Measurements from ENCODE around the gene GRIK1. TPM values are rescaled to one million over a fixed set of nuclear protein-coding genes. Genes with fewer than 3 reads are reported as not detected.

Gene GRIK1
- total RNA-seq, 4 donors from 2014 or later = 0.13 to 0.97 (median 0.38) TPM

DNA sequence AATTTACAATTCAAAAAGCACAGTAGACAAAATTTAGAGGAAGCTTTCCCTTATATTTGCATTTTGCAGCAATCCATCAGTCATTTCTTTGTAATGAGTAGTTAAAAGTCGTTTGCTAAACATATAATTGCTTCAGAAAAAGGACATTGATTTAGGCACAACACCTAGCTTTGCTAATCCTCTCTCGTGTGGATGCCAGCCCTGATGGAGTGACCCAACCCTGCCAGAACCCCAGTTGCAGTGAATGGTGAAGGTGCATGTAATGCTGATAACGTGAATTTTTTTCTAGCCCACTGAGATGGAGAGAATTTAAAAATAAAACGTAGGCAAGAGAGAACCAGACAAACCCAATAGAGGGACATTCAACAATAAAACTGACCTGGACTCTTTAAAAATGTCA is 263.4 kb downstream of the GRIK1 start:
- no peak for DNase-seq (ENCODE audit: low spot score in 2 of 2)
- Histone ChIP-seq H3K9me3 (no peaks in the 10 kb centered on the region), H3K4me3 (no peak overlapping the region), H3K4me1 (no peaks in the 10 kb centered on the region), H3K27ac (no peak overlapping the region), H3K27me3 (no peaks in the 10 kb centered on the region), H3K36me3 (no peaks in the 10 kb centered on the region)
- TF ChIP-seq, protein P1, sequence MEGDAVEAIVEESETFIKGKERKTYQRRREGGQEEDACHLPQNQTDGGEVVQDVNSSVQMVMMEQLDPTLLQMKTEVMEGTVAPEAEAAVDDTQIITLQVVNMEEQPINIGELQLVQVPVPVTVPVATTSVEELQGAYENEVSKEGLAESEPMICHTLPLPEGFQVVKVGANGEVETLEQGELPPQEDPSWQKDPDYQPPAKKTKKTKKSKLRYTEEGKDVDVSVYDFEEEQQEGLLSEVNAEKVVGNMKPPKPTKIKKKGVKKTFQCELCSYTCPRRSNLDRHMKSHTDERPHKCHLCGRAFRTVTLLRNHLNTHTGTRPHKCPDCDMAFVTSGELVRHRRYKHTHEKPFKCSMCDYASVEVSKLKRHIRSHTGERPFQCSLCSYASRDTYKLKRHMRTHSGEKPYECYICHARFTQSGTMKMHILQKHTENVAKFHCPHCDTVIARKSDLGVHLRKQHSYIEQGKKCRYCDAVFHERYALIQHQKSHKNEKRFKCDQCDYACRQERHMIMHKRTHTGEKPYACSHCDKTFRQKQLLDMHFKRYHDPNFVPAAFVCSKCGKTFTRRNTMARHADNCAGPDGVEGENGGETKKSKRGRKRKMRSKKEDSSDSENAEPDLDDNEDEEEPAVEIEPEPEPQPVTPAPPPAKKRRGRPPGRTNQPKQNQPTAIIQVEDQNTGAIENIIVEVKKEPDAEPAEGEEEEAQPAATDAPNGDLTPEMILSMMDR (IDR thresholded peaks at IDR 0.05) = no peak
- TF ChIP-seq POLR2AphosphoS5 (IDR thresholded peaks at IDR 0.05) (no peak), EP300 (IDR thresholded peaks at IDR 0.05) (no peak), POLR2A (IDR thresholded peaks at IDR 0.05) (no peak)
- WGBS = 61% methylated on average over 4 of the region's 4 CpGs

DNA sequence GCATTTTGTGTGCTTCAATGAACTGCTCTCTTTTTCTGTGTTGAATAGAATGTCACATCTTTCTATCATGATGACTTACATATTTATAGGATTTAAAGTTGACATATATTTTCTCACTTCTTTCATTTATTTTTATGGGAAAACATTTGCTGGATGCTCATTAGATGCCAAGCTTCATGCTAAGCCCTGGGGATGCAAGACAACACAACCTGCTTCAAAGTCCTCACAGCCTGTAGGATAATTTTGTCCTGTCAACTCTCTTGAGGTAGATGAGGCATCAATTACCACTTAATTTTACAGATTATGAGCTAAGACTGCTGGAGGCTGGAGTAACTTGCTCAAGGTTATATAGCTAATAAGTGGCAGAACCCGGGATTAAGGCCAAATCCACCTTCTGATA is 264.3 kb downstream of the GRIK1 start:
- no peaks in the 10 kb centered on the region for H3K27me3 ChIP-seq
- no peak for DNase-seq (ENCODE audit: low spot score in 2 of 2)
- no peak overlapping the region for H3K4me3 ChIP-seq
- H3K9me3 ChIP-seq = no peaks in the 10 kb centered on the region
- WGBS = 81% methylated on average over 1 of the region's 1 CpG
- TF ChIP-seq EP300 (IDR thresholded peaks at IDR 0.05) = no peak
- no peak for TF ChIP-seq POLR2AphosphoS5 (IDR thresholded peaks at IDR 0.05)
- TF ChIP-seq POLR2A (IDR thresholded peaks at IDR 0.05) = no peak
- TF ChIP-seq, protein P1 (IDR thresholded peaks at IDR 0.05) = no peak
- H3K27ac ChIP-seq = no peak overlapping the region
- H3K4me1 ChIP-seq = no peaks in the 10 kb centered on the region
- no peaks in the 10 kb centered on the region for H3K36me3 ChIP-seq

DNA sequence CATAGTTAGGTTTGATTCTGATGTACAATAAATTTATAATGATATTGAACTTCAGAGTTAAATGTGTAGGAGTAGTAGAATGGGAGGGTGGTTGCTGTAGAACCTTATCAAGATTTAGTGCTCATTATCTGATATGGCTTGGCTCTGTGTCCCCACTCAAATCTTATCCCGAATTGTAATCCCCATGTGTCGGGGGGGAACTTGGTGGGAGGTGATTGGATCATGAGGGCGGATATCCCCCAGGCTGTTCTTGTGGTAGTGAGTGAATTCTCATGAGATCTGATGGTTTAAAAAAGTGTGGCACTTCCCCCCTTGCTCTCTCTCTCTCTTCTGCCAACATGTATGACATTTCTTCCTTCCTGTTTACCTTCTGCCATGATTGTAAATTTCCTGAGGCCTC is 265.5 kb downstream of the GRIK1 start:
- no peaks in the 10 kb centered on the region for H3K4me1 ChIP-seq
- no peaks in the 10 kb centered on the region for H3K27me3 ChIP-seq
- no peak overlapping the region for H3K27ac ChIP-seq
- no peak overlapping the region for H3K4me3 ChIP-seq
- H3K9me3 ChIP-seq = no peaks in the 10 kb centered on the region
- TF ChIP-seq, protein P1 (IDR thresholded peaks at IDR 0.05) = no peak
- TF ChIP-seq POLR2AphosphoS5 (IDR thresholded peaks at IDR 0.05) (no peak), EP300 (IDR thresholded peaks at IDR 0.05) (no peak), POLR2A (IDR thresholded peaks at IDR 0.05) (no peak)
- no peaks in the 10 kb centered on the region for H3K36me3 ChIP-seq
- WGBS = 54% methylated on average over 3 of the region's 3 CpGs
- no peak for DNase-seq (ENCODE audit: low spot score in 2 of 2)

DNA sequence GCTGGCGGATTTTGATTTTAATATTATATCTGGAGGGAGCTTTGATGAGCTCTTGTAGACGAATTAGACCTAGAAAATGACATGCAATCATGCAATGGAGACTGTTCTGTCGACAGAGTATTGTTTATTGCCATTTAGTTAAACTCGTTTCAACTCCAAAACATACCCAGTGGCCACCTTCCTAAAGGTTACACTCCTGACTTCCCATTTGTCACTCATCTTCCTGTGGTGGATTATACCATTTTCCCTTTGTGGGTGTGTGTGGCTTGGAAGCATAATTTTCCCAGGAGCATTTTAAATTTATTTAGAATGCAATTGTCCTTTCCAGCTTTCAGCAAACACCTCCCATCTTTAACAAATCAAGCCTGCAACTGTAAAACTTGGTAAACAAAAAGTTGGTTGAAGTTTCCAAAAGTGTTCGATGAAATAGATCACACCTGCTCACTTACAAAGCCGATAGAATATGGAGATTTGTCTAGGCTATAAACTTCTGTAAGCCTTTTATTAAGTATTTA is 266.6 kb downstream of the GRIK1 start:
- H3K4me3 ChIP-seq = no peak overlapping the region
- no peak overlapping the region for H3K27ac ChIP-seq
- DNase-seq (ENCODE audit: low spot score in 2 of 2) = no peak
- no peaks in the 10 kb centered on the region for H3K9me3 ChIP-seq
- H3K4me1 ChIP-seq = no peaks in the 10 kb centered on the region
- TF ChIP-seq POLR2AphosphoS5 (IDR thresholded peaks at IDR 0.05) (no peak), POLR2A (IDR thresholded peaks at IDR 0.05) (no peak), EP300 (IDR thresholded peaks at IDR 0.05) (no peak)
- TF ChIP-seq, protein P1 (IDR thresholded peaks at IDR 0.05) = no peak
- WGBS = 53% methylated on average over 6 of the region's 6 CpGs
- no peaks in the 10 kb centered on the region for H3K36me3 ChIP-seq
- H3K27me3 ChIP-seq = no peaks in the 10 kb centered on the region

DNA sequence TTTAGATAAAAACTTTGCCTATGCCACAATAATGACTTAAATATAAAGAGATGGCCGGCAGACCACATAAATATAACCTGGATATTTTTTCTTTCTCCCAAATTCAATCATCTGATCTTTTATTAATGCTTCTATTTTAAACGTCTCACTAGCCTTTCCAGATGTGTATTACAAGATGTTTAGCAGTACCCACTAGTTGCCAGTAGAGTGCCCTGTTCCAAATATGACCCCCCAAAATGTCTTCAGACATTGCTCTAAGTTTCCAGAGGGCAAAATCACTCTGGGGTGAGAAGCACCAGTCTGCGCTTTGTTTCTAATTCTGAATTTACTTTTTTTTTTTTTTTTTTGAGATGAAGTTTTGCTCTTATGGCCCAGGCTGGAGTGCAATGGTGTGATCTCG is 268.1 kb downstream of the GRIK1 start:
- TF ChIP-seq POLR2AphosphoS5 (IDR thresholded peaks at IDR 0.05) = no peak

DNA sequence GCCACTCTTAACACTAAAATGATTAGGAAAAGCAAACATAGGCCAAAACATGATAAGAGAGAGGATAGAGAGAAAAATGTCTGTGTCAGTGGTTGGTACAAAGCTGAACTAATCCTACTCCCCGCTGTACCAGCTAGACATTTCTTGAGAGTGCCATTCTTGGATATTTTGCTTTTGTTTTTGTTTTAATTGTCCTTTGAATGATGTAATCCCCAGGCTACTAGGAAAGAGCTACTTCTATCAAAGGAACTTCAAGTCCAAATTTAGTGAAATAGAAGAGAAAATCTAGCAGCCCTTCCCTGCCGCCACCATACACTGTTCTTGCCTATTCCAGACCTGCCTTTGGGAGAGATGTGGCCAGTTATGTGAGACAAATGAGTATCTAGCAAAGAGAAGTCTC is 269.6 kb downstream of the GRIK1 start:
- TF ChIP-seq, protein P1 (IDR thresholded peaks at IDR 0.05) = no peak
- TF ChIP-seq POLR2AphosphoS5 (IDR thresholded peaks at IDR 0.05) (no peak), POLR2A (IDR thresholded peaks at IDR 0.05) (no peak), EP300 (IDR thresholded peaks at IDR 0.05) (no peak)
- 84% methylated on average over 2 of the region's 2 CpGs for WGBS
- Histone ChIP-seq H3K4me1 (no peaks in the 10 kb centered on the region), H3K4me3 (no peak overlapping the region), H3K9me3 (no peaks in the 10 kb centered on the region), H3K36me3 (no peaks in the 10 kb centered on the region), H3K27ac (no peak overlapping the region), H3K27me3 (no peaks in the 10 kb centered on the region)
- DNase-seq (ENCODE audit: low spot score in 2 of 2) = no peak

More for the DNA sequence above, 268.1 kb downstream of the GRIK1 start:
- Histone ChIP-seq H3K36me3 (no peaks in the 10 kb centered on the region), H3K4me1 (no peaks in the 10 kb centered on the region), H3K27ac (no peak overlapping the region), H3K4me3 (no peak overlapping the region), H3K27me3 (no peaks in the 10 kb centered on the region), H3K9me3 (no peaks in the 10 kb centered on the region)
- no peak for DNase-seq (ENCODE audit: low spot score in 2 of 2)
- 77% methylated on average over 4 of the region's 4 CpGs for WGBS

Measured in suprapubic skin (tissue), 4 donors.